Loucy (cell line): ENCODE data around the gene ADRA2A.
A peak's percentile ranks its signal among the peaks of the same experiment; 100 is the strongest.

Experiments
- H2AFZ ChIP-seq: fragments of 200-600 bp; sonication (generic); 2 replicates; pipeline ENCODE4 v1.6.0; 2016; ENCODE audit warnings: antibody characterized with exemption, mild to moderate bottlenecking, low read length, moderate library complexity
- H3F3A ChIP-seq: fragments of 200-600 bp; 2 replicates; pipeline ENCODE4 v1.6.0; 2016; ENCODE audit warnings: antibody characterized with exemption, low read depth, mild to moderate bottlenecking
- H3K27me3 ChIP-seq: fragments of 200-600 bp; sonication (generic); 2 replicates; pipeline ENCODE4 v1.6.1; 2014; ENCODE audit warnings: low read length, mild to moderate bottlenecking; ENCODE audit not compliant: insufficient read depth, poor library complexity, severe bottlenecking
- H3K36me3 ChIP-seq: fragments of 200-600 bp; sonication (generic); 2 replicates; pipeline ENCODE4 v1.6.1; 2016; ENCODE audit warnings: low read length; ENCODE audit not compliant: insufficient read depth
- H3K4me1 ChIP-seq: fragments of 200-600 bp; sonication (generic); 2 replicates; pipeline ENCODE4 v1.5.1; 2014; ENCODE audit warnings: low read length, mild to moderate bottlenecking; ENCODE audit not compliant: insufficient read depth, poor library complexity, severe bottlenecking
- H3K4me2 ChIP-seq: fragments of 200-600 bp; sonication (generic); 2 replicates; pipeline ENCODE4 v1.6.0; 2014; ENCODE audit warnings: antibody characterized with exemption, low read length, low read depth, mild to moderate bottlenecking; ENCODE audit not compliant: poor library complexity, severe bottlenecking
- H3K4me3 ChIP-seq: fragments of 200-600 bp; sonication (generic); 2 replicates; pipeline ENCODE4 v1.5.1; 2014; ENCODE audit warnings: low read length, mild to moderate bottlenecking, mixed read lengths; ENCODE audit not compliant: poor library complexity, severe bottlenecking
- H3K79me2 ChIP-seq: fragments of 200-600 bp; sonication (generic); 2 replicates; pipeline ENCODE4 v1.6.1; 2014; ENCODE audit warnings: low read length; ENCODE audit not compliant: insufficient read depth
- H3K9ac ChIP-seq: fragments of 200-600 bp; sonication (generic); 2 replicates; pipeline ENCODE4 v1.6.0; 2014; ENCODE audit warnings: mild to moderate bottlenecking, low read depth, low read length, moderate library complexity; ENCODE audit not compliant: poor library complexity, severe bottlenecking
- H3K9me2 ChIP-seq: fragments of 200-600 bp; sonication (generic); replicated peaks from 2 replicates; pipeline ENCODE4 v1.6.1; 2016; ENCODE audit warnings: low read depth, low read length, mixed read lengths
- H3K9me3 ChIP-seq: fragments of 200-600 bp; sonication (generic); 2 replicates; pipeline ENCODE4 v1.6.1; 2014; ENCODE audit warnings: mild to moderate bottlenecking, antibody characterized with exemption, low read length, low read depth; ENCODE audit not compliant: insufficient read depth
- H4K20me1 ChIP-seq: fragments of 200-600 bp; sonication (generic); 2 replicates; pipeline ENCODE4 v1.6.0; 2014; ENCODE audit warnings: antibody characterized with exemption, low read length, mild to moderate bottlenecking; ENCODE audit not compliant: insufficient read depth, poor library complexity, severe bottlenecking
- CTCF ChIP-seq: fragments of 200-600 bp; sonication (generic); conservative IDR thresholded peaks from 2 replicates; pipeline ENCODE4 v1.5.1; 2014; ENCODE audit warnings: mild to moderate bottlenecking, antibody characterized with exemption, low read length
- EZH2phosphoT487 ChIP-seq: fragments of 200-600 bp; IDR thresholded peaks from 2 replicates; pipeline ENCODE4 v1.6.1; 2018; ENCODE audit warnings: antibody characterized with exemption, mild to moderate bottlenecking, moderate library complexity, borderline replicate concordance

Gene ADRA2A

DNA sequence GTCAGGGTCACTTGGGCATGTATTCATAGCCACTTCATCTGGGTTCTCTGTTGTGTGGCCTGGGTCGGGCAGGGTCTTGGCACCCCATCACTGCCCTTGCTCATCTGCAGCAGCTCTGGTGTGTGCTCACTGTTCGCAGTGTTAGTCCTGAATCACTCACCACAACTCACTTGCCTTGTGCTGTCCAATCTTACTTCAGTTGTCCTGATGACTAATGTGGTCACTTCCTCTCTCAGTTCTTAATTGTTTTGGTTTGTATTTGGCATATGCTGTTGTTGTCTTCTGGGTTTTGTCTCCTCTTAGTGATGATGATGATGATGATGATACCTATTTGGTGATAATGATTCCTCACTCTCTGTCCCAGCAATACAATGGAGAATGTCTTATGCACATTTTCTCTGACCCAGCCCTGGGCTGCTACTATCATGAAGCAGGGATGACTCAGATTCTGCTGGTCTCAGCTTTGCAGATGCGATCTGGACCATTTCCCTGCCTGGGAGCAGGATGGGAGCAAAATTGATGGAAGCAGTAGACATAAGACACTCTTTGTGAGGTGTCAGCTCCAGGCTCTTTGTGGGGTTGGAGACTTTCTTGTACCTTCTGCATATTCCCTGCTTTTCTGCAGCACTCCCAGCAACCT, 17.0 kb downstream of the ADRA2A start:
- no peak overlapping the region for H3K4me2 ChIP-seq
- H3K4me1 ChIP-seq: no peaks in the 10 kb centered on the region
- no peaks in the 10 kb centered on the region for H3F3A ChIP-seq
- no peaks in the 10 kb centered on the region for H3K9me2 ChIP-seq
- H3K79me2 ChIP-seq: no peaks in the 10 kb centered on the region
- H3K36me3 ChIP-seq: no peaks in the 10 kb centered on the region
- H2AFZ ChIP-seq: no peak overlapping the region
- H3K4me3 ChIP-seq: no peak overlapping the region
- no peak overlapping the region for H3K9ac ChIP-seq
- no peaks in the 10 kb centered on the region for H3K27me3 ChIP-seq
- TF ChIP-seq EZH2phosphoT487 (no peak), CTCF (no peak)
- H3K9me3 ChIP-seq: no peaks in the 10 kb centered on the region
- no peaks in the 10 kb centered on the region for H4K20me1 ChIP-seq

- no peaks in the 10 kb centered on the region for H3K36me3 ChIP-seq
- H3K27me3 ChIP-seq: no peaks in the 10 kb centered on the region
- no peaks in the 10 kb centered on the region for H3K4me1 ChIP-seq
- H3K9ac ChIP-seq: no peak overlapping the region
- no peak overlapping the region for H3K4me3 ChIP-seq
- no peaks in the 10 kb centered on the region for H3K9me3 ChIP-seq
- H3K4me2 ChIP-seq: no peak overlapping the region
- no peaks in the 10 kb centered on the region for H3K79me2 ChIP-seq
- no peak for TF ChIP-seq EZH2phosphoT487
- peak; percentile 25 for TF ChIP-seq CTCF
- no peaks in the 10 kb centered on the region for H4K20me1 ChIP-seq
- H3K9me2 ChIP-seq: no peaks in the 10 kb centered on the region
- H2AFZ ChIP-seq: no peak overlapping the region
- H3F3A ChIP-seq: no peaks in the 10 kb centered on the region
These were observed 22.0 kb downstream of the ADRA2A start for GRCh38 chr10:111098679-111099437.

GRCh38 chr10:111100198-111100597, 23.4 kb downstream of the ADRA2A start:
- H4K20me1 ChIP-seq: no peaks in the 10 kb centered on the region
- no peaks in the 10 kb centered on the region for H3K4me1 ChIP-seq
- no peaks in the 10 kb centered on the region for H3K36me3 ChIP-seq
- no peak overlapping the region for H3K9ac ChIP-seq
- H3K9me2 ChIP-seq: no peaks in the 10 kb centered on the region
- no peaks in the 10 kb centered on the region for H3F3A ChIP-seq
- H3K27me3 ChIP-seq: no peaks in the 10 kb centered on the region
- H3K4me3 ChIP-seq: no peak overlapping the region
- no peak for TF ChIP-seq CTCF
- no peak for TF ChIP-seq EZH2phosphoT487
- no peaks in the 10 kb centered on the region for H3K79me2 ChIP-seq
- no peaks in the 10 kb centered on the region for H3K9me3 ChIP-seq
- H3K4me2 ChIP-seq: no peak overlapping the region
- H2AFZ ChIP-seq: no peak overlapping the region
